ENCODE measurements around the gene PRKN.

PRKN gene

GRCh38 chr6:162618448-162619002 lies 109.0 kb downstream of the PRKN start:
- no peak for DNase-seq (ENCODE audit: low spot score)

DNA sequence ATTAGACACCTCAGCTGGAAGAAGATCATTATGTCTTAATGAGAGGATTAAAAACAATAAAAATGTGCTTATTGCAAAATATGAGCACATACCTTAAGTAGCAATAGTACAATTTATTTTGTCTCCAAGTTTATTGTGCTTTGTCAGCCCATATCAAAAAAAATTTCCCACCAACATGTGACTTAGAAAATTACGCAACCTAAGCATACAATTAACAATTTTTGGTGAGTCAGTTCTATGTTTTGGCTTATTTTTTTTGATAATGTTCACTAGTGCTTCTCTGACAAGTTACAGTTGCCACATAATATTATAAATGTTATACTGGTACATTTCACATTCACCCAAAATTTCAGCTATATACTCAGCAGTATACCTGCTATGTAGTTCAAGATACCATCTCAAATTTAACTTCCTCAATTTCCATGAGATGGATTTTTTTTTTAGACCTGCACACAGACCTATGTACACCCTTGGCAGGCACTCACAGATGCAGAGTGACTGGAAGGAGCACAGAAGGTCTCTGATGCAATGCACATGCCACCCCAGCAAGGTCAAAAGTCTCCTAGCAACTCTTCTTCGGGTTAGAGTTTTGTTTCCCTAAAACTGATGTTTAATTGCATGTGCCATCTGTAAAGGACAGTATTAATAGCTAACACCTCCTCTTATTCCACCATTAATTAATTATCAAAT lies 112.4 kb downstream of the PRKN start:
- DNase-seq (ENCODE audit: low spot score), result no peak

- no peak for DNase-seq (ENCODE audit: low spot score)
Measured at GRCh38 chr6:162613310-162613709, 114.3 kb downstream of the PRKN start.

DNA sequence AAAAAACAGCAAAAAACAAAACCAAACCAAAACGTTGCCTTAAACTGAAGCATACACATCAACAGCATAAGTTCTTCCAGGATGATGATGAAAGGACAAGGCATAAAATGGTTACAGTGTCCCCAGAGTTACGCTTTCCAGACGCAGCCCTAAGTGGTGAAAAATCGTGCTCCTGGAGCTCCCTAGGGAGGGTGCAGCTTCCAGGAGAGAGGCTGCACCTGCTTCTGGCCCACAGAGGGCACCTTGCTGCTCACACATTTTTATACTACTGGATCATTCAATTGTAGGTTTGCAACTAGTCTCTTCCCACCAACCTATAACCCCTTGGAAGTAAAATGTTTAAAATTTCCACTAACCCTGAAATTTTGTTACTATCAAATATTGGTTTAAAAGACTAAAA lies 115.0 kb downstream of the PRKN start:
- no peak for DNase-seq (ENCODE audit: low spot score)

- DNase-seq (ENCODE audit: low spot score), result no peak
Measured at GRCh38 chr6:162610351-162610750, 117.2 kb downstream of the PRKN start.

- DNase-seq (ENCODE audit: low spot score), result no peak
Measured at GRCh38 chr6:162605881-162606280, 121.7 kb downstream of the PRKN start.

GRCh38 chr6:162603231-162604015 lies 124.1 kb downstream of the PRKN start:
- no peak for DNase-seq (ENCODE audit: low spot score)

DNA sequence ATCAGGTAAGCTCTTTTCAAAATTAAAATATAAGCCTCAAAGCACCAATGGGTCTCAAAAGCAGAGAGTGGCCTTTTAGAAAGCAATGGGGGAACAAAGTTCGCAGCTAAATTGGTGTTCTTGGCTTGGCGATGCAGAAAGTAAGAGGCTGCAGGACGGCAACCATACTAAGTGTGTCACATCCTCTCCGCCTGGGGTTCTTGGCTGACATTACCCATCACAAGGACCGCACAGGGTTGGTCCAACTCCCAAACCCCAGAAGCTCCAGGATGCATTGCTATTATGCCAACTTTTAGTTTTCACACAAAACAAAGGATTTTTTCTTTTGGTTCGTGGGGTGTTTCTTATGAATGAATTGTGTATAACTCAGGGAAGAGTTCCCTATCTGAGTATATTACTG lies 124.8 kb downstream of the PRKN start:
- peak; percentile 20 for DNase-seq (ENCODE audit: low spot score)

DNA sequence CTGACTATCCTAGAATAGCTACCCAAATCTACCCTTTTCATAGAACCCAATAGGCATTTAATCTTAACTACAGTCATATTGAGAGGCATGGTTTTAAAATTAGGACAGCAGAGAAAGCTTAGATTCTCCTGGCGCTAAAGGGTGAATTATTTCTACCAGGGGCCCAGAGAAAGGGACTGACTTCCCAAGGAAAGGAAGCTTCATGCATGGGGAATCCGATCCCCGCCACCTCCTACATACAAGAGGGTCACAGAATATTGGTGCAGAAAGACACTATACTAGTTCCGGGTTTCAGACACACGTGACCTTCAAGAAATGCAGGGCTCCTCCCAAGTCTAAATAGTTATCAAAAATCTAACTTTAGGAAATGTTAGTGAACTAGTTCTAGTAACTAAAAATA lies 130.9 kb downstream of the PRKN start:
- DNase-seq (ENCODE audit: low spot score), result no peak

DNA sequence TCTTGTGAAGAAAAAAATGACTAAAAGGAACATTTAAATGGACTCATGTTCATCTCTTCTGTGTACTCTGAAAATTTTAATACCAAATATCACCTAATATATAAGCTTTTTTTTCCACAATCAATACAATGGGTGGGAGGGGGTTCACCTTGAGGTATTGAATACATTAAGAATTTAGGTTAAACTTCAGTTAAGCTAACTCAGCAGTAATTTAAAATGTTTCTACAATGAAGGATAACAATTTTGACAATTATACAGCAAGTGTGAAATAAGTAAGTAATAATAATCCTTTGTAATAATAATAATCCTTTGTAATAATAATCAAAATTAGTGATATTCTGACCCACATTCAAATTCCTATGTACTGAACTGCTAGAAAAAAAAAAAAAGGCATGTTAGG lies 136.0 kb downstream of the PRKN start:
- DNase-seq (ENCODE audit: low spot score), result no peak

DNA sequence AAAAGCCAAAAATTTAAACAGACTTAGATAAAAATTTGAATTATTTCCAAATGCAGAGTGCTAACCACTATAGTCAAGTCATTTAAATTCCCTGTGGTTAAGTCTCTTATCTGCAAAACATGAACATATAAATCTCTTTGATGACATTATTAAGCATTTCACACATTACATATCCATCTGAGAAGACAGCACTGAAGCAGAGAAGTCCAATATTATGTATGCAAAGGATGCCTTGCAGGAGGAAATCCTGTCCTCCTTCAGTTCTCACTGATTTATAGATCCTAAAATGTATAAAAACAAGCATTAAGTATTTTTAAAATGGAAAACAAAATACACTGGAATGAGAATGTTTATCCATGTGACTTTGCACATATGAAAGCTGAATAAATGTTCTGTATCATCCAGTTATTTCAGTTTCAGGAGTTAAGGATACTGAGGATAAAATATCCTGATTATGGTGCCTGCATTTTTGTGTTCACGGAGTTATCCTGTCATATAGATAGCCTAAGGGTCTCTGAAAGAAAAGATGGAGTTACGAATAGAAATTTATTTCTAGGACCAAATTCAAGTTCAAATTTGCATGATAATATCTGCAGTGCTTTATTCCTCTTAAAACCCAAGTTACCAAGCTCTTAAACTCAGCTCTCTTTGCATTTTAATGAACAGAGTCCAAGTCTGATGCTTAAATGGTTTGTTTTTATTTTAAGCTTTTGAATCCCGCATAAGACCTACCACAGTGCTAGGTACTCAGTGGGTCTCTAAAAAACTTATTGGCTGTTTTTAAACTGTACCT lies 145.4 kb downstream of the PRKN start:
- no peak for DNase-seq (ENCODE audit: low spot score)

DNA sequence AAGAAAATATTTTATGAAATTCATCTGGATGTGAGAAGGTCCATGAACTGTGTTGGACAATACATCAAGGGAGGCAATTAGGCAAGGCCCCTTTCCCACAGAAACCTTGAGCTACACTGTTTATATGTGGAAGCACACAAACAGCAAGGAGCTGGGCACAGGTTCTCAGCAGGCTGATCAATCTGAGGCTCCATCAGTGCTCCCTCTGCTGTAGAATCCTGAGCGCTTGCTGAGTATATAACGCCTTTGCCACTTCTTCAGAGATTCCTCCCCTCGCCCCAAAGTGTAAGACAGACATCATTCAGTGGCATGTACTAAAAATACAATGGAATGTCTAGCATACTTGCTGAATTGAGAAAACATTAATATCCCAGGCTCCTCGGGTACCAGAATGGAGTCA lies 146.9 kb downstream of the PRKN start:
- no peak for DNase-seq (ENCODE audit: low spot score)

- DNase-seq (ENCODE audit: low spot score), result no peak
Measured at GRCh38 chr6:162576016-162576415, 151.6 kb downstream of the PRKN start.

GRCh38 chr6:162572240-162572639 lies 155.3 kb downstream of the PRKN start:
- DNase-seq (ENCODE audit: low spot score), result no peak

DNA sequence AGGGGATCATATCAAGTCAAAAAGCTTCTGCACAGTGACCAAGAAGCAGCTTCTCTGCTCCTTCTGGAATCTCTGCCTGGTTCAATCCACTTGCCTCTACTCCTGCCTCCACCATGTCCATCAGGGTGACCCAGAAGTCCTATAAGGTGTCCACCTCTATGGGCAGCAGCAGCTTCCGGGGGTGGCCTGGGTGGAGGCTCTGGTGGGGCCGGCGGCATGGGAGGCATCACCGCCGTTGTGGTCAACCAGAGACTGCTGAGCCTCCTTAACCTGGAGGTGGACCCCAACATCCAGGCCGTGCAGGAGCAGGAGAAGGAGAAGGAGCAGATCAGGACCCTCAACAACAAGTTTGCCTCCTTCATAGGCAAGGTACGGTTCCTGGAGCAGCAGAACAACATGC lies 159.3 kb downstream of the PRKN start:
- DNase-seq (ENCODE audit: low spot score), result no peak

- no peak for DNase-seq (ENCODE audit: low spot score)
Measured at GRCh38 chr6:162562041-162562440, 165.5 kb downstream of the PRKN start.

GRCh38 chr6:162560891-162561290 lies 166.7 kb downstream of the PRKN start:
- DNase-seq (ENCODE audit: low spot score), result peak; percentile 6

GRCh38 chr6:162554531-162554930 lies 173.0 kb downstream of the PRKN start:
- DNase-seq (ENCODE audit: low spot score), result no peak

DNA sequence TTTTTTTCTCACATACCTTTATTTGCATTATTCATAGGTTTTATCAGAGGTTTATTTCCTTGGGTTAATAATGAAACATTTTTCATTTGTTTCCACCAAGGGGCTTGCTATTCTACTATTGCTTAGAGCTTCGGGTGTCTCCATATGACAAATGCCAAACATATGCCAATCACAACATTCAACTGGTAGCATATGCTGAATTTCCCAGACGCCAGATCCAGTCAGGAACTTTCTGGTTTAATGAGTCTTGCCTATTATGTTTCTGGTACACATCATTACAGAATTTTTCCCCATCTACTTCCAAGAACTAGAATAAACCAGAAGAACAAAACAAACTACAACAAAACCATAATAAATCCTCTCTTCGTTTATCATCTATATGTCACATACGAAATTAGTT lies 180.7 kb downstream of the PRKN start:
- DNase-seq (ENCODE audit: low spot score), result no peak

DNA sequence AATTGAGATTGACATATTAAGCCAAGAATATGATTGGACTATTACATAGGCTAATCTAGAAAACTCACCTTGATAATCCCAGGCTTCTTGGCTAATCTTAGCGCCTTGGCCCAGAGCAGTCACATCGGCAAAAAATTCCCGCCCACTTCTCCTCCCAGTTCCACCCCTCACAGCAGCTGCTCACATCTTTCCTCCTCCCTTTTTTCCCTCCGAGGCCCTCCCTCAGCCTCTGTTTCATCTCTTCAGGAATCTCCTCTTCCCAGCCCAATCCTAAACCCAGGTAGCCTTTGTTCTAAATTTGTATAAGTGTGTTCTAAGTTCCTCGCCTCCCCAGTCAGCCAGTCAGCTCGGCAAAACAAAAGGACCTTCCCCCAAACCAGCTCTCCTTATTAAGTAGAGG lies 184.3 kb downstream of the PRKN start:
- DNase-seq (ENCODE audit: low spot score), result no peak

- DNase-seq (ENCODE audit: low spot score), result no peak
Measured at GRCh38 chr6:162541019-162541601, 186.5 kb downstream of the PRKN start.

DNA sequence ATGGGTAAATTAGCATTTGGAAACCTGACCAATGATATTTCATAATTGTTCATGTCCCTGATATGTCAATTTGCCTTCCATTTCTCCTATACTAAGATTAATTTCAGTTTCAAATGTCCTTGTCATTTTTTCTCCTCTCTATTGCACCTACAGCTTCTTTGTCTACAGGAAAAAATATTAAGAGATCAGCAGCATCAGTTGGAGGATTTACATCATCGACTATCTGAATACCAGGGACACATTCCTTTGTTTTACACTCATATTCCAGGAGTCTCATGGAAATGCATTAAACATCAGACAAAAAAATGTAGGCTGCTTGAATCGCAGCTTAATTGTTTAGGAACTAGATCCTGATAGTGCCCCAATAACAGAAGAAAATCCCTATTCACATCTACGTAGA lies 188.2 kb downstream of the PRKN start:
- no peak for DNase-seq (ENCODE audit: low spot score)

Measured in cerebellar cortex (tissue), 1 donor.